ENCODE measurements around the gene C17orf78.
"Not testable (repeated sequence)": the region's sequence is repeated elsewhere in the genome, so short reads cannot be mapped to it uniquely, and the experiment has no call there.

C17orf78 gene

GRCh38 chr17:37438141-37438540 is 62.4 kb downstream of the C17orf78 start:
- DNase-seq (ENCODE audit: low spot score), result no peak

- no peak for DNase-seq (ENCODE audit: low spot score)
Observed at GRCh38 chr17:37440424-37440823, 64.6 kb downstream of the C17orf78 start.

- DNase-seq (ENCODE audit: low spot score), result not testable (repeated sequence)
Observed at GRCh38 chr17:37441369-37442014, 65.7 kb downstream of the C17orf78 start.

Measured in LoVo (cell line).